ENCODE data around the gene HDHD5.

The HDHD5 gene

DNA sequence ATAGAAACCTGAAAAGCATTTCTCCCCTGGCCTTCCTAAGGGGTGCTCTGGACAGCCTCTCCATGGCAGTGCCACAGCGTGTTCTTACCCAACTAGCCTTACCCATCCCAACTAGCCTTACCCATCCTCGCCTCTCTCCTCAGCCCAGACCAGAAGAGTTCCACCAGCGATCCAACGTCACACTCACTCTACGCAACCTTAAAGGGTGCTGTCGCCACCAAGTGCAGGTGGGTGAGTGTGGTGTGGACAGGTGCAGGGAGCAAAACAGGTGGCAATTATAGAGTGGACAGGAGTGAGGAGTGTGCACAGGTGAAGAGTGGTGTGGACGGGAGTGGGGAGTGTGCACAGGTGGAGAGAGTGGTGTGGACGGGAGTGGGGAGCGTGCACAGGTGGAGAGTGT, 55.7 kb downstream of the HDHD5 start:
- DNase-seq = no peak

- no peak for DNase-seq
Observed at GRCh38 chr22:17102297-17102667, 56.8 kb downstream of the HDHD5 start.

- DNase-seq = no peak
Observed at GRCh38 chr22:17101475-17102296, 57.4 kb downstream of the HDHD5 start.

- DNase-seq = no peak
Observed at GRCh38 chr22:17100621-17101020, 58.5 kb downstream of the HDHD5 start.

DNA sequence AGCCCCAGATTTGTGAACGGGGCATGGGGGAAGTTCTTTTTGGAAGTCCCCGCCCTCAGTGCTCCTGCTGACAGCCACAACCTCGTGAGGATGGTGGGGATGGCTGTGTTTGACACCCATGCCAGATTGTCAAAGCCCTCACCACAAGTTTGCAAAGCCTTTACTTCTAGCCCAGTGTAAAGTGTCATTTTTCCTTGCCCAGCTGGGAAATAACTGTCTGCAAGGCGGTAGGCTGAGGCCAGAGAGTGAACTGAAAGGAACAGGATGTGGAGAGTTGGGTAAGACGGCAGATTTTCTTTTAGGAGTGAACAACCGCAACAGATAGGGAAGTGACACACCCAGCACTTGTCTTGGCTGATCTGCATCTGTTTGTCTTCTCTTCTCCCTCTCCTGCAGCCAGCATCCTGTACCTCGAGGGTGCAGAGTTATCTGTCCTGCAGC, 60.7 kb downstream of the HDHD5 start:
- no peak for DNase-seq

GRCh38 chr22:17097701-17098100, 61.4 kb downstream of the HDHD5 start:
- no peak for DNase-seq

DNA sequence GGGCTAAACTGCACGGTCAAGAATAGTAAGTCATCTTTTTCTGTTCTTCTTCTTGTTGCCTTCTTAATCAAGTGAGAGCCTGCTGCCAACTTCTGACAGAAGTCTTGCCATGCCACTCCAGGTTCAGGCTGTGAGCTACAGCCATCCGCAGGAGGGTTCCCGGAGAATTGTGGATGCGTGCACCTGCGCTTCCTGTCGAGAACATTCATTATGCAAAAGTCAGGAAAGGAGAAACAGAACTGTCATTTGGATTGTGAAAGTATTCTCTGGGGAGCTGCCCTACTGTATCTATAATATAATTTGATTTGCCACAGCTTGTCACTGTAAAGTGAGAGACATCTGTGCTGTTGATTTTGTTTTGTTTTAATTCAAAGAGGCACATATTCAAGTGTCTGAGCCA, 62.0 kb downstream of the HDHD5 start:
- DNase-seq = no peak

DNA sequence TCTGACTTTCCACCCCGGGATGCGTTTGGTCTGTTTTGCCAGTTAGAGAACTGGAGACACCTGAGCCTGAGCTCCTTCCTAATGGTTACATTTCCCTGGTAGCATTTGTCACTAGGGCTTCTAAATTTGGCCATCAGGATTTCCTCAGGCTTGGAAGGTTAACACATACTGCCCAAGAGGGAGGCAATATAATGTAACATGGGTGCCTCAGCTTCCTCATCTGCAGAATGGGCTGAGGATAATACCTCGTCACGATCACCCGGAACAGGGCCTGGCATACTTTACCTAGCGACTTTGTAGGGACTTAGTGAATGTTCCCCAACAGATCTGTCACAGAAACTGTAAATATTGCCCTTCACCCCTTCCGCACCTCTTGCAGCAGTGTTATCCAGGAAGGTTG, 63.0 kb downstream of the HDHD5 start:
- no peak for DNase-seq

DNA sequence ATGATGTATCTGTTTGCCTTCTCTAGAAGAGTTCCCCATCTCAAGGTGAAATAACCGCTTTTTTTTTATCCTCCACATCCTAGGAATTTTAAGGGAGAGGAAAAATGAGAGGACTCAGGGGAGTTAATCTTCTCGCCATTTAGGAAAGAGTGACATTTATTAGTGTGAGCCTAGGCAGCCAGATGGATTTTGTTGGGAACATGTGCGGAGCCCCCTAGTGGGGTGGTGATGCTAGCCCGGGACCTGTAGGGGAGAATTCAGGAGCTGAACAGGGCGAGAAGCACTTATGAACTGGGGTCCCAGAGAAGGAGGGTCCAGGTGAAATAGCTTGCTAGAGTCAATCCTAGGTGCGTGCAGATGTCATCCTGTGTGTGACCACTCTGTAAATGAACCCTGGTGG, 63.5 kb downstream of the HDHD5 start:
- DNase-seq = no peak

DNA sequence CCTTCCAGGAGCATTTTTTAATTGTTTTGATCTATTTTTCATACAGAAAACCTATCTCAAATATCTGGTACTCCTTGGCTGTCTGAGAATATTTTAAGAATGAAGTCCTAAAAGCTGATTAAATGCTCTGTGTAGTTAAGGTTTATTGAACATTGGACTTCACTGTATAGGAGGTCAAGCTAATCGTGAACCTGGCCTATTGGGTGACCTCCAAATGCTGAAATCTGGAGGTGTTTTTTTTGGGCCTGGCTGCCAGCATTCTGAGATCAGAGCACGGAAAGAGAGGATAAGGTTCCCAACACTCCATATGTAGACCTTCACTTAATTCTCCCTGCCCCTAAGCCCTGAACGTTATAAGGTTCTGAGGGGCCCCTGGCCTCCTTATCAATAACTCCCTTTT, 66.0 kb downstream of the HDHD5 start:
- DNase-seq = no peak

DNA sequence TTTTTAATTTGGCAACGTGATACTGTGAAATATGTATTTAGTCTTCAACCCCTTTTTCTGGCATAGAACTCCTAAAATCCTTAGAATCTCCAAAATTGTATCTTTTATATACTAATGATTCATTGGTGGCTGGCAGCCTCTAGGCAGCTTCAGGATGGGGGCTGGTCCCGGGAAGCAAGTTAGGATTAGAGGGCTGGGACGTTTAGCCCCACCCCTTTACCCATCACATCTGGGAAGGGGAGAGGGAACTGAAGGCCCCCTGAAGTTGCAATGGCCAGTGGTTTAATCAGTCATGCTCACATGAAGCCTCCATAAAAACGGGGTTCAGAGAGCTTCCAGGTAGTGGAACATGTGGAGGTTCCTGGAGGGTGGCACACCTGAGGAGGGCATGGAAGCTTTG, 67.2 kb downstream of the HDHD5 start:
- no peak for DNase-seq

GRCh38 chr22:17090550-17090949, 68.5 kb downstream of the HDHD5 start:
- no peak for DNase-seq

Data from right hindlimb (tissue), 1 donor.